Measurements from ENCODE around the gene INTS13. TPM values are rescaled to one million over a fixed set of nuclear protein-coding genes. Genes with fewer than 3 reads are reported as not detected.
"Not testable (repeated sequence)": the region's sequence is repeated elsewhere in the genome, so short reads cannot be mapped to it uniquely, and the experiment has no call there.

Gene INTS13
- total RNA-seq, 1 experiment from 2014 or later, result 44.9 TPM

DNA sequence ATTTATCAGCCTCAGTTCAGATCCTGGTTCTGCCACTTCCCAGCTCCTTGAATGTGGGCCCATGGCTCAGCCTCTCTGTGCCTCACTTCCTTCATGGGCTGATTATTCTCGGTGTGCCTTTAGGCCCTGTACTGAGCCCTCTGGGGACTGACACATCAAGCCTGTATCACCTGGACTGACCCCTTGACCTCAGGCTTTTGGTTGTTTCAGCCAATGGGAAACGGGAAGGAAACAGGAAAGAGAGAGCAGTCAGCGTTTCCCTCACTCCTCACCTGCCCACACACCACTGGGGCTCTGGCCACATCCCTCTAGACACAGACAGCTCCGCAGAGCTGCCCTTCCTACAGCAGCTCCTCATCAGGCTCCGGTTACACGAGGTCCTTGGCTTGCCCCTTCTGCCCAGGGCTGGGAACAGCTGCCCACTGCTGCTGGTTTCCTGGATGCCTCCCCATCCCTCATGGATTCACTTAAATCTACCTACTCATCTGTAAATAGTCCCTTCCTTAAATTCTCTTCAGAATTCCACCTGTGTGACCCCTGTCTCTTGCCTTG, 67.8 kb downstream of the INTS13 start:
- no peak for DNase-seq (ENCODE audit: low spot score)

GRCh38 chr12:26869104-26869494, 68.7 kb downstream of the INTS13 start:
- DNase-seq (ENCODE audit: low spot score), result no peak

GRCh38 chr12:26868447-26869103, 69.2 kb downstream of the INTS13 start:
- DNase-seq (ENCODE audit: low spot score), result no peak

DNA sequence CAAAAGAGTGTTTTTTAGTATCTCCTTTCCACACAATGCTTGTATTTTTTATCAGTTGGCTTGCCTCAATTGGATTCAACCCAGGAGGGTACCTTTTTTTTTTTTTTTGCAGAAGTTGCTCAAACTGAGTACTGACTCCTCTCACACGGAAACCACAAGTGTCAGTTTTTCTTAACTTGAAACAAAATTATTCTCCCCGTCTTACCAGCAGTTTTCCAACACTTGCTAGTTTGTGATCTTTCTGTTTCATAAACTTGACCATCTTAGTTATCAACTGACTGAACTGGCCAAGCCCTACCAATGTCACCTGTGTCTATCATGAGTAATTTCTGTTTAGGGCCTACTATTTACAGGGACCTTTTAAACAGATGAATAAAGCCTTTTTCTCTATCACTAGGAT, 70.7 kb downstream of the INTS13 start:
- DNase-seq (ENCODE audit: low spot score), result no peak

DNA sequence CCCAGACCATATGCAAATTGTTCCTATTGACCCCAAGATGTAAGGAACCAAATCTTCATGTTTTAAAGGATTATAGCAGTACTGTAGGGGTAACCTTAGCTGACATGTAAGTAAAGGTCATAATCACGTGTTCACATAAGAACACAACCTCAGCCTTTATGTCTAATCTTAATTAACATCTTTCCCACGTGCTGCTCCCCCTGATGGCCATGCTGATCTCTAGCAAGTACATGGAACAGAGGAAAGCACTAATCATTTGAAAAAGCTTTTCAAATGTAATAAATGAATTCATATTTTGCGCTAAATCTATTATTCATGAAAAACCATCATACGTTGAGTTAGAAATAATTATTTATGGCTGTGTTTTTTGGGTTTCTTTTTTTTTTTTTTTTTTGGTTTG, 74.3 kb downstream of the INTS13 start:
- DNase-seq (ENCODE audit: low spot score), result no peak

DNA sequence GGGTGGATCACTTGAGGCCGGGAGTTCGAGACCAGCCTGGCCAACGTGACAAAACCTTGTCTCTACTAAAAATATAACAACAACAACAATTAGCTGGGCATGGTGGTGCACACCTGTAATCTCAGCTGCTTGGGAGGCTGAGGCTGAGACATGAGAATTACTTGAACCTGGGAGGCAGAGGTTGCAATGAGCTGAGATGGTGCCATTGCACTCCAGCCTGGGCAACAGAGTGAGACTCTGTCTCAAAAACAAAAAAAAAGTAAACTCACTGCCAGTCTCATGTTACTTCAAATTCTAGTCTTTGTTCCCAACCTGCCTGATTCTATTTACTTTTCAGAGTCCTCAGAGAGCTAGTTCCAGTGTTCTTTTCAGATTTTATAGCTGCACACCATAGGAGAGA, 75.0 kb downstream of the INTS13 start:
- DNase-seq (ENCODE audit: low spot score), result not testable (repeated sequence)

- DNase-seq (ENCODE audit: low spot score), result no peak
These were observed 76.1 kb downstream of the INTS13 start for GRCh38 chr12:26861690-26862089.

GRCh38 chr12:26857465-26858176, 80.2 kb downstream of the INTS13 start:
- DNase-seq (ENCODE audit: low spot score), result no peak

- no peak for DNase-seq (ENCODE audit: low spot score)
These were observed 82.4 kb downstream of the INTS13 start for GRCh38 chr12:26855337-26855736.

Other genes starting within 250 kb of the INTS13 start
- gene ITPR2, start 104.8 kb downstream of the INTS13 start, total RNA-seq (2014; rRNA removed; shearing (Covaris generic)), result 6.4 and 6.5 TPM in 2 replicates
- gene FGFR1OP2, start 489 bp upstream of the INTS13 start, total RNA-seq (2014; rRNA removed; shearing (Covaris generic)), result 24.9 and 48.4 TPM in 2 replicates
- 99.1 and 254 TPM in 2 replicates for gene TM7SF3, start 76.4 kb upstream of the INTS13 start, total RNA-seq (2014; rRNA removed; shearing (Covaris generic))
- 72.5 and 102 TPM in 2 replicates for gene MED21, start 84.6 kb upstream of the INTS13 start, total RNA-seq (2014; rRNA removed; shearing (Covaris generic))
- gene C12orf71, start 144.6 kb upstream of the INTS13 start, total RNA-seq (2014; rRNA removed; shearing (Covaris generic)), result not detected in 2 replicates